GM08714 (cell line): ENCODE results near the gene TOP1.

Source experiments
- H3K4me3 ChIP-seq: fragments of 200-500 bp; sonication (Bioruptor generic); 2 replicates; pipeline ENCODE4 v1.5.1; 2014; ENCODE audit warnings: mild to moderate bottlenecking, low read length, inconsistent platforms
- ZNF274 ChIP-seq: IDR thresholded peaks from 2 replicates; pipeline ENCODE4 v1.6.1; 2012; ENCODE audit warnings: mild to moderate bottlenecking, low read depth, low read length

The TOP1 gene

DNA sequence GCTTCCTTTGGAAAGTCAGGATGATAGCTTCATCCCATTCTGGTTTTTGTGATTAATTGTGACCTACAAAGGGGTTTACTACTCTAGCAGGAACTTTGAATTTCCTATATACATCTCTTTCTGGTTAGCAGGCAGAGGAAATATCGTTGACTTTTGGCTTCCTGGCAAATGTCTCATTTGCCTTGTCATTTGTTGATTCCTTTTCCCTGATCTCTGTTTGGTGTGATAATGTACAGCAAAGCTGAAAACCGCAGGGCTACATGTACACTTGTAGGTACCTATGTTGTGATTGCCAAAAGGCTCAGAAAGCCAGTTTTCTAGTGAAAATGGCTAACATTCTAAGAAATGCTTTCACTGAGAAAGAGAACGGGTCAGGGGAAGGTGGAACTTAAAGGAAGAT is 44.3 kb downstream of the TOP1 start:
- TF ChIP-seq ZNF274: no peak
- no peak overlapping the region for H3K4me3 ChIP-seq

DNA sequence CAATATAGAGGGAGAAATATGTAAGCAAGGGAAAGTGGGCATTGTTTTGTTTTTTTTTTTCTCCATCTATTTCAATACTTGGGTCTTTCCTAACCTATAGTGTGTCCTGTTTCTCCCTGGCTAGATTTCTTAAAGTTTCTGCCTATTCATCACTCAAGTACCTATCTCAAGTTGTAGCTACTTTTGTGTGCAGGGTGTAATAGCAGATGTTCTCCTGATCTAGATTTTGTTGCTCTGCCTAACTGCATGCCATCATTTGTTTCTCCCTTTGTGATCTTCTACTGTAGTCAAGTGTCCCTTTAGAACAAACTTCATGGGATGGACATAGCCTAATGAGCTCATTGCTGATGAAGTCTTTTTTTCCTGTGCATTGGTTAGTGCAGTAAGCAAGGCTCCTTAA is 45.8 kb downstream of the TOP1 start:
- no peak overlapping the region for H3K4me3 ChIP-seq
- no peak for TF ChIP-seq ZNF274

DNA sequence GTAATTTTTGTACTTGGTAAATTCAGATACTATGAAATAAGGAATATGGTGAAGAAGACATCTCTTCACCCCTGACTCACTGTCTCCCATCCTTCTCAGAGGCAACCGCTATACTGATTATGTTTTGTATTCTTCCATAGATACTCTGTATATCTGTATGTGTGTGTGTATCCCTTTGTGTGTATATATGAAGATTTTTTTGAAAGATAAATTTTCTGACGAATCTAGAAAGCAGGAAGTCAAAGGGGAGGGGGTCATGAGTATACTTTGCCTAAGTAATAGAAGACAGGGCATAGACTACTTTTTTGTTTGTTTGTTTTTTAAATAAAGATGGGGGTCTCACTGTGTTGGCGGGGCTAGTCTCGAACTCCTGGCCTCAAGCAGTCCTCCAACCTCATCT is 48.2 kb downstream of the TOP1 start:
- TF ChIP-seq ZNF274: no peak
- H3K4me3 ChIP-seq: no peak overlapping the region

DNA sequence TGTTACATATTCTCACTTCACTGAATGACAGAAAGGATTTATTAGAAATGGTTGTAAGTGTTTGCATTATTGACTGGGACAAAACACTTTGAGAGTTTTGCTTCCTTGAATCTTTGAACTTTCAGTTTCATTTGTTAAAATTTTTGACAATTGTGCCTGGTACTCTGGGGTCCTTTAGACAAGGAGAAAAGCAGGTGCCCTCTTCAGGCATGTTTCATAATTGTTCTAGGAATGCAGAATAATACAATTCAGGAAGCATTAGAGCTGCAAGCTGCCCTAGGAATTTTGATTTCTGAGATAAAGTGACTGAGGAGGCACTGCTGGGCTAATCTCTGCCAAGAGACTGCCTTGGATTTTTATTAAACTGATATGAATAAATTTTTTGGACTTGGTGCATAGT is 49.7 kb downstream of the TOP1 start:
- no peak for TF ChIP-seq ZNF274
- no peak overlapping the region for H3K4me3 ChIP-seq

DNA sequence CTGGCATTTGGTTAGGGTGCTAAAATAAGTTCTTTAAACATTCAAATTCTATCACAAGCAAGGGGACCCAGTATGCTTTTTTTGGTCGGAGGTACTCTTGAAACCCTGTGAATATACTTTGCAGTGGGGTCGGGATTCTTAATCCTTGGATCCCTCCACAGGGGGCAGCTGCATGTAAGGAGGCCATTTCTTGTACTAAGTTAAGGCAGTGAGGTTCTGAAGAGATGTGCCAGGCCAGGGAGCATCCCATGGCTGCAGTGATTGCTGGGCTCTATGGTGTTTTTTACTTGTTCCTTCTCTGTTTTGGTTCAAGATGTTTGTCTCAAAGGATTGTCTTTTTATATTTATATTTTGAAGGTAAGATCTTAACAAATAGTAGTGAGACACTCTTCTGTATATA is 50.4 kb downstream of the TOP1 start:
- no peak overlapping the region for H3K4me3 ChIP-seq
- TF ChIP-seq ZNF274: no peak

DNA sequence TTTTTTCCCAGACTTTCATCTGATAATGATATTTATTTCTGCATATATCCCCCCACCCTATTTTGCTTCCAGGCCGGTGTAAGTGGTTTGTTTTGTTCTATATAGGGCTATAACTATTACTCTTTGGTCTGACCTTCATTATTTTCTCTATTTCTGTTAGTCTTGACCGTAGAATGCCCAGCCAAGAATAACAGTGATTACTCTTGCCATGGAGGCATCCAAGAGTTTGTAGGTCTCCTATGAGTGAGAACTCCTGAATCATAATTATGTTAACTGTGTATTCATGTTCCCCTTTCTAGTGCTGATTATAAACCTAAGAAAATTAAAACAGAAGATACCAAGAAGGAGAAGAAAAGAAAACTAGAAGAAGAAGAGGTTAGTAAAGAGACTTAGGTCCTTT is 52.2 kb downstream of the TOP1 start:
- H3K4me3 ChIP-seq: no peak overlapping the region
- TF ChIP-seq ZNF274: no peak

DNA sequence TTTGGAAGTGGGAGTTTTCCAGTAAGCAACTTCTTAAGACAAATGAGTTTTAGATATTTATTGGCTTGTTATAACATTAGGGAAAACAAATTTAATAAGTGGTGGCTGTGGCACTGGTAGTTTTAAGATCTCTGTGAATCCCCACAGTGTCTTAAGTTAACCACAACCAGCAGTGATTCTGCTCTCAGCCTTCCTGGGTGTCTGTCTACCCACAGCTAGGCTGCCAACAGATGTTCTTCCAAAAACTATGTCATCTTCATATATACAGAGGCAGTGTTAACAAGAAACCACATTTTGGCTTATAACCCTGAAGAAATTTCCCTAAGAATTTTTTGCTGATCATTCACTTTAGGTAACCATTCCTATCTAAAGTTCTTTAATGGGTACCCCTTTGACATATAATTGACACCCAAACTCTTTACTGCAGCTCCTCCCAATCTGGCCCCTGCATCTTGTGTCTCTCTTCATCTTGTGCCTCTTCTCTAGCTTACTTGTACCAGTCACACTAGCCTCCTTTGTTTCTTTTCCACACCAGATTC is 52.7 kb downstream of the TOP1 start:
- TF ChIP-seq ZNF274: no peak
- H3K4me3 ChIP-seq: no peak overlapping the region

DNA sequence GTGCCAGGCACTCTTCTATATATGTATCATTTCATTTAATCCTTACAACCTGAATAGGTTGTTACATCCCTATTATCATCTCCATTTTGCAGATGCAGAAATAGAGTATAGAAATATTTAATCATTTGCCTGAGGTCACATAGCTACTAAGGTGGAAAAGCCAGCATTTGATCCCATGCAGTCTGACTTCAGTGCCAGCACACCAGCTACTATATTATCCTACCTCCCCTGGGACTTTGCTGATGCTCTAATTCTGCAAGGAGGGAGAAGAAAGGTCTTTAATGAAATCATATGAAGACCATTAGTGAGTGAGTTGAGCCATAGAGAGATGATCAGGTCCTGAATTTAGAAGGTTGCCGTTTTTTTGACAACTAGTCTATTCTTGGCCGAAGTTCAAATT is 53.7 kb downstream of the TOP1 start:
- TF ChIP-seq ZNF274: no peak

DNA sequence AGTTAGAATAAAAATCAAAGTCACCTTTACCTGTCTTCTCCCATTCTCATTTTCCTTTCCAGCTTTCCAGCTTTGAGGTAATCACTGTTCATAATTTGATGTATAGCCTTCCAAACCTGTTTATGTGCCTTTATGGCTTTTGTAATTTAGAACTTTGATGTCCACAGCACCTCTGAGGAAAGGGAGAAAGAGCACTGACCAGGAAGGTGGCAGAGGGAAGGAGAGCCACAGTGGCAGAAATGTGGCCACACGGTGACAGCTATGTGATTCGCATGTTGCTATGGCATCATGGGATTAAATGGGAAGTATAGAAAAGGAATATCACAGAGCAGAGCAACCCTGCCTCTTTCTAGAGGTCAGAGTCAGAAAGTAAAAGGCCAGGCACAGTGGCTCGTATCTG is 57.0 kb downstream of the TOP1 start:
- TF ChIP-seq ZNF274: no peak
- H3K4me3 ChIP-seq: no peak overlapping the region

More for the DNA sequence above, 53.7 kb downstream of the TOP1 start:
- no peak overlapping the region for H3K4me3 ChIP-seq

DNA sequence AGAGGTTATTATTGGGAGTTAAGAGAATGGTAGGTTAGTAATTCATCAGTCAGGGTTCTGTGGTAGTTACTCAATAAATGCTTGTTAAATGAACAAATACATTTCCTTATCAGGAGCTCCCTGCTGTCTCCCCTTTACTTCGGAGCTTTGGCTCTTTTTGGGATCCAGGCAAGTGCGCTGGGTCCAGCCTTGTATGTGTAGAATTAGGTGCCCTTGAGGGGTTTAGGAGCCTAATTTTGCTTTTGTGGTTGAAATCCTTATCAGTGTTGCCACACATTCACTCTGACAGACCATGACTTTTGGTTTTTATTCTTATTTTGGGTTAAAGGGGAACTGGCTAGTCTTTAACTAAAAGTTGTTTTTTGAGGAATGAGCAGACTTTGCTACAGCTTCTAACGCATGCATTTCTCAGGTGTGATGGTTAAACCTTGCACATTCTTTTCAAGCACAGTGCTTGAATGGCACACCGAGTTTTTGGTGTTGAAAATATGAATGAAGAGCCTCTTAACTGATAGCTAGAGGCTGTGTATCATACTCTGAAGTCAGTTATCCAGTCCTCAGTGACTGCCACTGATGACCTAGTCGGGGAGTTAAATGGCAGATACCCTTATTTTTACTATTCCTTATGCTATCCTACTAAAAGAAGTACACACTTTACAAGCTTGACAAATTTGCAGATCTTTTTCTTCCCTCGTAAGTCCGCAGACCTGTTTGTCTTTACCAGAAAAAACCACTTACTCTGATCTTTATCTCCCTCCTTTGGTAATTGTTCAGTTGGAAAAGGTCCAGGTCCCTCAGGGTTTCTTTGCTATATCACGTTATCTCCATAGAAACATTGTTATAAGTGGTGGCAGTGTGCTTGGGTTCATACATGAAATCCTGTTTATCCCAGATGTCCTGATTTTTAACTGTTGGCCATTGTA is 58.0 kb downstream of the TOP1 start:
- TF ChIP-seq ZNF274: no peak
- H3K4me3 ChIP-seq: no peak overlapping the region

DNA sequence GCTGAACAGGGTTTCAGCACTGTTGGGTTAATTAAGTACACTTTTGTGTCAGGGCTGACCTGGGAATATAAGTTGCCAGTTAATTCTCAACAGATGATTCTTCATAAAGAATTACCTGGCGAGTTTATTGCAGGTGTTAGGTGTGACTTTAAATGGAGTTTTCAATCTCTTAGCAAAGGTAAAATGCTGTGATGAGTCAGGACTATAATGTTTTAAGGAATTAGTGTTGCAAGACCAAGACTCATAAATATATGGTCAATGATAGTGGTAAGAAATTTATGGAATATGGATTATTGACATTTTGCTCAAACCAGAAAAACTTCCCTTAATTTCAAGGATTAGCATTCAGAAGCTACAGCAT is 58.7 kb downstream of the TOP1 start:
- TF ChIP-seq ZNF274: no peak
- H3K4me3 ChIP-seq: no peak overlapping the region

DNA sequence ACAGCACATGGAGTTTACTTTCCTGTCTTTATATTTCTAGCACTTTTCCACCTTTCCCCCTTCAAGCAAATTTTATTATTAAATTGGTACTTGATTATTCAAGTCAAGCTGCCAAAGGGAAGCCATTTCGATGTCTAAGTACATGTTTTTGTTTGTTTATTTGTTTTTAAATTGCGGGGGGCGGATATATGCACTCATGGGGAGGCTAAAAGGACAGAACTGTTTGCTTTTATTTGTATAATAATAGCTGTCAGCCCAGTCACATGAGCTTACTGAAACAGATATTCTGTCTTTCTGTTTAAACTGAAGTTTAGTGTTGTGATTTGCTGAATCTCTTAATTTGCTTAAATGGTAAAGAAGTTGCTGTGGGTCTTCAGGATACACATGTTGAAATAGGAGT is 59.2 kb downstream of the TOP1 start:
- no peak overlapping the region for H3K4me3 ChIP-seq
- no peak for TF ChIP-seq ZNF274

DNA sequence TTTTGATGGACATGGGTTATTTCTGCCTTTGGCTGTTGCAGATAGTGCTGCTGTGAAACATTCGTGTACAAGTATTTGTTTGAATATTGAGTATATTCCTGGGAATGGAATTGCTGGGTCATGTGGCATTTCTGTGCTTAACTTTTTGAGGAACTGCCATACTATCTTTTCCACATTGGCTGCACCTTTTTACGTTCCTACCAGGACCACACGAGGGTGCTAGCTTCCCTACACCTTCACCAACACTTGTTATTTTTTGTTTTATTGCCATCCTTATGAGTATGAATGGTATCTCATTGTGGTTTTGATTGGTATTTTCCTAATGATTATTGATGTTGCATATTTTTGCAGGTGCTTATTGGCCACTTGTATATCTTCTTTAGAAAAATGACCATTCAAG is 60.9 kb downstream of the TOP1 start:
- no peak for TF ChIP-seq ZNF274
- H3K4me3 ChIP-seq: no peak overlapping the region

DNA sequence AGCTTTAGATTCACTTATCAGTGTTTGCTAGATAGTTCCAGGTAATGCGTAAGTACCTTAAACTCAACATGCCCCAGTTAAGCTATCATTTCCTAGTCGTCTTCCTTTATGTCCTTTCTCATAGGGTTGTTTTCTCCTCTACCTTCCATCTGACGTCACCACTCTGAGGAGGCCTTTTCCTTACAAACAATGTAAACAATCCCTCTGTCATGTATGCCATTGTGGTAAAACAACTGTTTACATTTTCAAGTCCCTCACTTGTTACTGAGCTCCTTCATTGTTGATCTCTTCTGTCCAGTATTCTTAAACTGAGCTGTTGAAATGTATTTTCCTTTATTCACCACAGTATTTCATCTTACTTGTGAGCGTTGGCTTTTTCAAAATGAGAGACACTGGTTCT is 63.3 kb downstream of the TOP1 start:
- no peak overlapping the region for H3K4me3 ChIP-seq
- no peak for TF ChIP-seq ZNF274

DNA sequence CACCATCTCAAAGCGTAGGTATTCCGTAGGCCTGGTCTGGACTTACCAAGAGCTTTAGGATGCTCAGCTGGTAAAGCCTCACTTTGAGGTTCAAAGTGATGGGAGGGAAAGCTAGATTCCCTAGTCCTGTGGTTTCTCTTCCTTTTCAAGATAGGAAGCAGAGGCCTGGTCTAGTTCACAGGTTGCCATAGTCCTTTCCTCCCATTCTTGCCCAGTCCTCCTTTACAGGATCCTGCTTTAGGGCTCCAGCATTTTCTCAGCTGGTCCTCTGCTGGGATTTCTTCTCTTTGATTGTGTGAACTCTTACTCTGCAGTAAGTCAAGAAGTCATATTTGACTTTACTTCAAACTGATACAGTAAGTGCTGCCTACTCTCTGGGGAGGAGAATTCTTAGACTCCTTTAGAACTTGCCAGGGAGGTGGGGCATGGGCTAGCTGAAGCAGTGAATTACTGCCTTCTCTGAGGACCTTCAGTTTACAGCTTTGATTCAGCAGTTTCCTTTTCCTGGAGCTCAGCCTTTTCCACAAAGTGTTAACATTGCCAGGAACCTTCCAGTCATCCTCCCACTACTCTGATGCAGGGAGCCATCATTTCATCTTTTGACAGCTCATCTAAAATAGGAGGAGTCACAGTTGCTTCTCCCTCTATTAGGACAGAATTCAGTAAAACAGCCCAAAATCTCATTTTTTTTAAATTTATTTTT is 65.9 kb downstream of the TOP1 start:
- TF ChIP-seq ZNF274: no peak
- no peak overlapping the region for H3K4me3 ChIP-seq
